Pancreas (tissue), 10 donors: ENCODE results near the gene DRAM2. TPM values are rescaled to one million over a fixed set of nuclear protein-coding genes. Genes with fewer than 3 reads are reported as not detected.
"Not testable (repeated sequence)": the region's sequence is repeated elsewhere in the genome, so short reads cannot be mapped to it uniquely, and the experiment has no call there.

Source experiments
- ATAC-seq, 4 donors: fragments of 200-7000 bp; cut with Tn5 transposase; one replicate each; pipeline versions ENCODE4 v1.8.0 to v1.9.1; 2020; ENCODE audit warnings: mild to moderate bottlenecking in 4 of 4, moderate library complexity in 4 of 4
- DNase-seq, 6 donors: peaks; one replicate each; pipeline ENCODE4 v3.0.0-alpha.2; 2020
- FAIRE-seq: peaks from 2 replicates; lab custom pipeline; 2012; peaks lifted over from hg19 to GRCh38; lab: Jason Lieb, UNC
- H3K27ac ChIP-seq, 4 donors: fragments of 200-600 bp; sonication (generic); 1 replicate in 3 of 4; 2 replicates in 1 of 4; pipeline versions ENCODE4 v1.5.0 to v1.8.0; 2020
- H3K27me3 ChIP-seq, 4 donors: fragments of 200-600 bp; one replicate each; pipeline ENCODE4 v1.8.0; 2021
- H3K36me3 ChIP-seq, 3 donors: fragments of 200-600 bp; sonication (generic) in 1 of 3; one replicate each; pipeline versions ENCODE4 v1.5.0 to v1.8.0; 2020 to 2021
- H3K4me1 ChIP-seq, 3 donors: fragments of 200-600 bp; one replicate each; pipeline ENCODE4 v1.8.0; 2021
- H3K4me3 ChIP-seq, 4 donors: fragments of 200-600 bp; sonication (generic) in 2 of 4; one replicate each; pipeline versions ENCODE4 v1.5.0 to v1.8.0; 2020 to 2021
- H3K9me3 ChIP-seq, 4 donors: fragments of 200-600 bp; one replicate each; pipeline ENCODE4 v1.8.0; 2021
- WGBS, 2 donors: extraction: QIAGEN DNeasy Blood & Tissue Kit; methylation state at CpG; one replicate each; pipeline ENCODE4 v1.1.7; 2013; 5-methylcytosine and 5-hydroxymethylcytosine counted together
- intact Hi-C, 3 donors: fragments of 100-400 bp; cut with DNase I; formaldehyde crosslinking; loops; one replicate each; pipeline versions ENCODE4 v1.11.1 to v1.14.2; 2022
- polyA plus RNA-seq, 2 donors: library from polyadenylated mRNA; stranded (reverse); fragments of 200-250 nt; gene quantifications; one replicate each; pipeline ENCODE4 v1.2.3, GENCODE V29; 2013
- total RNA-seq, 6 donors: library from RNA; stranded (reverse); fragmentation: NEBNext Ultra II Directional in 4 of 6; extraction: Animal tissue kit (Norgen Biotek cat#: 25700) in 4 of 6; gene quantifications; one replicate each; pipeline versions ENCODE4 v1.2.1 to v1.2.4, GENCODE V29; 2021 to 2023
- TF ChIP-seq, protein P1 (sequence below), 4 donors: fragments of 200-600 bp; sonication (generic) in 3 of 4; IDR thresholded peaks; one replicate each; pipeline versions ENCODE4 v1.5.0 to v1.8.0; 2021; ENCODE audit warnings: antibody characterized with exemption in 4 of 4
- donor health status: healthy with polysubstance abuse.
- donor health status: DM: no; HTN: no; CAD: no; lungs with moderate emphysema.
- donor health status: DM: no; HTN: no; CAD: no.
- donor health status: control.
- donor health status: control.
- donor health status: Bipolar disorder and iron deficiency.
- donor health status: DM: yes; HTN: yes; CAD: no.
- donor health status: DM: no; HTN: no; CAD: no.
- donor health status: DM: no; HTN: no; CAD: no.
- donor health status: DM: yes; HTN: yes; CAD: no.

Gene DRAM2
- total and polyA plus RNA-seq, 8 donors: 10.2 to 32.2 (median 16.6) TPM

DNA sequence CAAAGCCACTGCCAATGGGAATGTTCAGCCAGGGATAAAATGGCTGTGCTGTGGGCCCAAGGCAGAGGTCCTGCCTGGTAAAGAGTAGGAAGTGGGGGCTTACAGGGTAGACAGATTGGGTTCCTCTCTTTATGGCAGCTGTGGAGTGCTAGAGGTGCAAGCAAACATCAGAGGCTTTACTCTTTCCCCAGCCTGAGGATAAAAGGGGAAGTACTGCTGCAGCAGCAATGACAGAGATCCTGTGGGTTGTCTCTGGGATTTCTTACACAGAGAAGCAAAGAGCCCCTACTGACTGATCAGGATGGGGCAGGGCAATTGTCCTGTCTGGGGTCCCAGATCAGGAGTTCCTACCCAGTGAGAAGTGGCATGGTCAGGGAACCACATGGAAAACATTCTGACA is 54.2 kb downstream of the DRAM2 start:
- intact Hi-C loops: no loop called here
- no peaks in the 10 kb centered on the region for H3K4me1 ChIP-seq
- H3K27ac ChIP-seq: no peak overlapping the region
- H3K9me3 ChIP-seq: no peaks in the 10 kb centered on the region
- DNase-seq: no peak
- no peaks in the 10 kb centered on the region for H3K27me3 ChIP-seq
- FAIRE-seq: no peak
- no peak overlapping the region for H3K4me3 ChIP-seq
- ATAC-seq: no peak
- H3K36me3 ChIP-seq: no peaks in the 10 kb centered on the region
- TF ChIP-seq, protein P1, sequence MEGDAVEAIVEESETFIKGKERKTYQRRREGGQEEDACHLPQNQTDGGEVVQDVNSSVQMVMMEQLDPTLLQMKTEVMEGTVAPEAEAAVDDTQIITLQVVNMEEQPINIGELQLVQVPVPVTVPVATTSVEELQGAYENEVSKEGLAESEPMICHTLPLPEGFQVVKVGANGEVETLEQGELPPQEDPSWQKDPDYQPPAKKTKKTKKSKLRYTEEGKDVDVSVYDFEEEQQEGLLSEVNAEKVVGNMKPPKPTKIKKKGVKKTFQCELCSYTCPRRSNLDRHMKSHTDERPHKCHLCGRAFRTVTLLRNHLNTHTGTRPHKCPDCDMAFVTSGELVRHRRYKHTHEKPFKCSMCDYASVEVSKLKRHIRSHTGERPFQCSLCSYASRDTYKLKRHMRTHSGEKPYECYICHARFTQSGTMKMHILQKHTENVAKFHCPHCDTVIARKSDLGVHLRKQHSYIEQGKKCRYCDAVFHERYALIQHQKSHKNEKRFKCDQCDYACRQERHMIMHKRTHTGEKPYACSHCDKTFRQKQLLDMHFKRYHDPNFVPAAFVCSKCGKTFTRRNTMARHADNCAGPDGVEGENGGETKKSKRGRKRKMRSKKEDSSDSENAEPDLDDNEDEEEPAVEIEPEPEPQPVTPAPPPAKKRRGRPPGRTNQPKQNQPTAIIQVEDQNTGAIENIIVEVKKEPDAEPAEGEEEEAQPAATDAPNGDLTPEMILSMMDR (IDR thresholded peaks at IDR 0.05): no peak

DNA sequence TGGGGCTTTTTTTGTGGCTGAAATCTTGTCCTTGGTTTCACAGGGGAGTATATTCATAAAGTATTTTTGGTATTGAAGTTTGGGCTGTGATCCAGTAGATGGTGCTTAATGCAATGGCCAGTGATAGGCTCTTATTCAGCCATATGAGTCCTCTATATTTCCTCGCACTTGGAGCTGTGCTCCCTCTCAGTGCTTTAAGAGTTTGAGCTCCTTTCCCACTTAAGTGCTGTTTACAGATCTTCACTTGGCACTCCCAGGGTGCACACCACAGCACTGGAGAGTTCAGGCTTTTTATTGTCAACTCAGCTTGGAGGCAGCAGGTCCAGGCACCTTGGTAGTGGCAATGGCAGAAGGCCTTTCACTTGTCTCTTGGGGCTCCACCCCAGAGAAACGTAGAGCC is 54.9 kb downstream of the DRAM2 start:
- WGBS, 2 donors: 51 to 57% methylated on average over 2 of the region's 2 CpGs
- DNase-seq (no peak), FAIRE-seq (no peak), ATAC-seq (no peak)
- Histone ChIP-seq H3K27me3 (no peaks in the 10 kb centered on the region), H3K27ac (no peak overlapping the region), H3K4me1 (no peaks in the 10 kb centered on the region), H3K36me3 (no peaks in the 10 kb centered on the region), H3K4me3 (no peak overlapping the region), H3K9me3 (no peaks in the 10 kb centered on the region)
- intact Hi-C loops: no loop called here
- TF ChIP-seq, protein P1 (IDR thresholded peaks at IDR 0.05): no peak

DNA sequence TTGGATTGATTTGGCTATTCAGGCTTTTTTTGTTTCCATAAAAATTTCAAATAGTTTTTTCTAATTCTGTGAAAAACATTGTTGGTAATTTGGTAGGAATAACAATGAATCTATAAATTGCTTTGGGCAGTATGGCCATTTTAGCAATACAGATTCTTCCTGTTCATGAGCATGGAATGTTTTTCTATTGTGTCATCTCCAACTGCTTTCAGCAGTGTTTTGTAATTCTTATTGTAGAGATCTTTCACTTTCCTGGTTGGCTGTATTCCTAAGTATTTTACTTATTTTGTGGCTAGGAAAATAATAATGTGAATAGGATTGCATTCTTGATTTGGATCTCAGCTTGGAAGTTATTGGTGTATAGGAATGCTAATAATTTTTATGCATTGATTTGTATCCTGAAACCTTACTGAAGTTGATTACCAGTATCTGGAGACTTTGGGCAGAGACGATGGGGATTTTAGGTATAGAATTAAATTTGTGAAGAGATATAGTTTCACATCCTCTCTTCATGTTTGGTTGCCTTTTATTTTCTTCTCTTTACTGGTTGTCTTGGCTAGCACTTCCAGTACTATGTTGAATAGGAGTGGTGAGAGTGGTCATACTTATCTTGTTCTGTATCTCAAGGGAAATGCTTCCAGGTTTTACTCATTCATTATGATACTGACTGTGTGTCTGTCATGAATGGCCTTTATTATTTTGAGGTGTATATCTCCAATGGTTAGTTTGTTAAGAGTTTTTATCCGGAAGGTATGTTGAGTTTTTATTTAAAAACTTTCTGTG is 57.3 kb downstream of the DRAM2 start:
- Histone ChIP-seq H3K9me3 (no peaks in the 10 kb centered on the region), H3K4me3 (no peak overlapping the region), H3K4me1 (no peaks in the 10 kb centered on the region), H3K27ac (no peak overlapping the region), H3K36me3 (no peaks in the 10 kb centered on the region), H3K27me3 (no peaks in the 10 kb centered on the region)
- intact Hi-C loops: no loop called here
- ATAC-seq (no peak), FAIRE-seq (no peak), DNase-seq (no peak)
- TF ChIP-seq, protein P1 (IDR thresholded peaks at IDR 0.05): no peak
- 60 to 70% methylated on average over 2 of the region's 2 CpGs for WGBS, 2 donors

DNA sequence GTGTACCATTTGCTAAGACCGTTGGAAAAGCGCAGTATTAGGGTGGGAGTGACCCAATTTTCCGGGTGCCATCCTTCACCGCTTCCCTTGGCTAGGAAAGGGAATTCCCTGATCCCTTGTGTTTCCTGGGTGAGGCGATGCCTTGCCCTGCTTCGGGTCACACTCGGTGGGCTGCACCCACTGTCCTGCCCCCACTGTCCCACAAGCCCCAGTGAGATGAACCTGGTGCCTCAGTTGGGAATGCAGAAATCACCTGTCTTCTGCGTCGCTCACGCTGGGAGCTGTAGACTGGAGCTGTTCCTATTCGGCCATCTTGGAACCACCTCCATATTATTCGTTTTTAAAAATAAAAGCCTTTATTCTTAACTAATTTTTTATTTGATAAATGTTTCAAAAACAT is 60.6 kb downstream of the DRAM2 start:
- H3K27ac ChIP-seq, FAIRE-seq, H3K36me3 ChIP-seq, H3K4me1 ChIP-seq, H3K9me3 ChIP-seq, H3K4me3 ChIP-seq, intact Hi-C loops, ATAC-seq, DNase-seq, H3K27me3 ChIP-seq: not testable (repeated sequence)
- 84 to 86% methylated on average over 12 of the region's 12 CpGs for WGBS, 2 donors

DNA sequence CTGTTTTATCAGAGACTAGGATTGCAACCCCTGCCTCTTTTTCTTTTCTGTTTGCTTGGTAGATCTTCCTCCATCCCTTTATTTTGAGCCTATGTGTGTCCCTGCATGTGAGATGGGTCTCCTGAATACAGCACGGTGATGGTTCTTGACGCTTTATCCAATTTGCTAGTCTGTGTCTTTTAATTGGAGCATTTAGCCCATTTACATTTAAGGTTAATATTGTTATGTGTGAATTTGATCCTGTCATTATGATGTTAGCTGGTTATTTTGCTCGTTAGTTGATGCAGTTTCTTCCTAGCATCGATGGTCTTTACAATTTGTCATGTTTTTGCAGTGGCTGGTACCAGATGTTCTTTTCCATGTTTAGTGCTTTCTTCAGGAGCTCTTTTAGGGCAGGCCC is 62.6 kb downstream of the DRAM2 start:
- WGBS, 2 donors: 78 to 85% methylated on average over 4 of the region's 4 CpGs
- FAIRE-seq, intact Hi-C loops, DNase-seq, ATAC-seq, H3K36me3 ChIP-seq, H3K4me1 ChIP-seq, H3K27ac ChIP-seq, H3K4me3 ChIP-seq, H3K27me3 ChIP-seq, H3K9me3 ChIP-seq: not testable (repeated sequence)

Other genes with a start within 250 kb of the DRAM2 start
- gene LRIF1, start 176.2 kb downstream of the DRAM2 start, total RNA-seq: 1 to 10 TPM; 1.9 to 4.4 (median 3.0) TPM
- 1 to 10 TPM; 3.0 to 5.4 TPM for gene LRIF1, start 176.2 kb downstream of the DRAM2 start, polyA plus RNA-seq
- gene CEPT1, start 130 bp upstream of the DRAM2 start, total RNA-seq: 10 to 100 TPM; 10.5 to 23.8 (median 13.5) TPM
- 10 to 100 TPM in 1 of 2 donors, 1 to 10 TPM in 1; 8.5 to 14.0 TPM for gene CEPT1, start 130 bp upstream of the DRAM2 start, polyA plus RNA-seq
- gene DENND2D, start 60.6 kb upstream of the DRAM2 start, total RNA-seq: 10 to 100 TPM in 5 of 6 donors, 1 to 10 TPM in 1; 8.0 to 30.4 (median 15.9) TPM
- gene DENND2D, start 60.6 kb upstream of the DRAM2 start, polyA plus RNA-seq: 10 to 100 TPM; 21.1 to 27.7 TPM
- gene CHI3L2, start 87.6 kb upstream of the DRAM2 start, total RNA-seq: 1 to 10 TPM in 1 of 6 donors, under 1 TPM in 2, not detected in 3; 0.66 to 1.2 (median 0.95) TPM
- under 1 TPM; 0.07 to 0.30 TPM for gene CHI3L2, start 87.6 kb upstream of the DRAM2 start, polyA plus RNA-seq
- not detected for gene CHIA, start 150.8 kb upstream of the DRAM2 start, total RNA-seq
- gene CHIA, start 150.8 kb upstream of the DRAM2 start, polyA plus RNA-seq: under 1 TPM in 1 of 2 donors, not detected in 1; 0.05 TPM